Smooth muscle cell (in vitro differentiated cells): ENCODE data around the gene C12orf57. TPM values are rescaled to one million over a fixed set of nuclear protein-coding genes. Genes with fewer than 3 reads are reported as not detected.

ENCODE experiments used
- DNase-seq: peaks from one replicate; lab custom pipeline; 2025; ENCODE audit not compliant: unreplicated experiment; lab: John Stamatoyannopoulos, UW
- H2AFZ ChIP-seq: fragments of 200-600 bp; sonication (generic); 2 replicates; pipeline ENCODE4 v1.6.0; 2016; ENCODE audit warnings: antibody characterized with exemption, low read depth, mild to moderate bottlenecking
- H3F3A ChIP-seq: fragments of 200-600 bp; sonication (generic); 2 replicates; pipeline ENCODE4 v1.6.0; 2017; ENCODE audit warnings: antibody characterized with exemption, low read depth
- H3K27ac ChIP-seq: fragments of 200-600 bp; sonication (generic); 2 replicates; pipeline ENCODE4 v1.5.1; 2016; ENCODE audit warnings: low read depth, mild to moderate bottlenecking
- H3K27me3 ChIP-seq: fragments of 200-600 bp; sonication (generic); 2 replicates; pipeline ENCODE4 v1.6.1; 2016; ENCODE audit warnings: low read depth, mild to moderate bottlenecking
- H3K36me3 ChIP-seq: fragments of 200-600 bp; sonication (generic); 2 replicates; pipeline ENCODE4 v1.5.1; 2016; ENCODE audit warnings: low read depth
- H3K4me1 ChIP-seq: fragments of 200-600 bp; sonication (generic); 2 replicates; pipeline ENCODE4 v1.5.1; 2016; ENCODE audit warnings: low read depth
- H3K4me2 ChIP-seq: fragments of 200-600 bp; sonication (generic); 2 replicates; pipeline ENCODE4 v1.6.0; 2016; ENCODE audit warnings: mild to moderate bottlenecking
- H3K4me3 ChIP-seq: fragments of 200-600 bp; sonication (generic); 2 replicates; pipeline ENCODE4 v1.5.1; 2016; ENCODE audit warnings: mild to moderate bottlenecking
- H3K79me2 ChIP-seq: fragments of 200-600 bp; sonication (generic); 2 replicates; pipeline ENCODE4 v1.6.0; 2016; ENCODE audit warnings: low read depth, mild to moderate bottlenecking
- H3K9ac ChIP-seq: fragments of 200-600 bp; sonication (generic); 2 replicates; pipeline ENCODE4 v1.6.0; 2016; ENCODE audit warnings: low read depth
- H3K9me3 ChIP-seq: fragments of 200-600 bp; sonication (generic); replicated peaks from 2 replicates; pipeline ENCODE4 v1.5.1; 2016; ENCODE audit warnings: low read depth
- H4K20me1 ChIP-seq: fragments of 200-600 bp; sonication (generic); 2 replicates; pipeline ENCODE4 v1.6.0; 2016; ENCODE audit warnings: low read depth
- WGBS: methylation state at CpG from one replicate; pipeline ENCODE4 v1.1.7; 2016; ENCODE audit warnings: low lambda C conversion rate; 5-methylcytosine and 5-hydroxymethylcytosine counted together
- polyA plus RNA-seq: library from polyadenylated mRNA; unstranded; fragments of >200 nt; fragmentation: Nextera tagmentation; extraction: Ambion mirVana; gene quantifications from 2 replicates; pipeline ENCODE4 v1.2.1, GENCODE V29; 2016
- total RNA-seq: library from RNA; depleted of rRNA; stranded (reverse); fragments of >200 nt; gene quantifications from 2 replicates; pipeline ENCODE4 v1.2.3, GENCODE V29; 2014
- TF ChIP-seq, protein P1 (sequence below): fragments of 200-600 bp; sonication (generic); IDR thresholded peaks from 2 replicates; pipeline ENCODE4 v1.5.1; 2017; ENCODE audit warnings: borderline replicate concordance, mild to moderate bottlenecking, antibody characterized with exemption; ENCODE audit not compliant: insufficient read depth, poor library complexity, severe bottlenecking

Gene C12orf57
- total and polyA plus RNA-seq, 2 experiments from 2014 or later: 397 to 494 TPM

DNA sequence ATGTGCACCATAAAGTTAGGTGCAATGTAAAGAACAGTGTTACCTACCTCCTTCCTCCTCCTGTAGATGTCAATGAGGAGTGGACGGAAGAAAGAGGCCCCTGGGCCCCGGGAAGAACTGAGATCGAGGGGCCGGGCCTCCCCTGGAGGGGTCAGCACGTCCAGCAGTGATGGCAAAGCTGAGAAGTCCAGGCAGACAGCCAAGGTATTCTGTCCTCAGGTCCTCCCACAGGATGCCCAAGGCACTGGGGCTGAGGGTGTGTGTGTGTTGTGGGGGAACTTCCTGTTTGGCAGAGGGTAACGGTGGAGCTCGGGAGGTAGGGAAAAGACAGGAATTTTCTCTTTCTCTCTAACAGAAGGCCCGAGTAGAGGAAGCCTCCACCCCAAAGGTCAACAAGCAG, 9.7 kb upstream of the C12orf57 start:
- Histone ChIP-seq H2AFZ (no peak overlapping the region), H3K27ac (peak overlapping the region; percentile 40), H3K4me3 (no peak overlapping the region), H3K4me2 (no peak overlapping the region), H4K20me1 (peaks cover 55% of the 10 kb centered on the region), H3K79me2 (peaks cover 53% of the 10 kb centered on the region), H3K4me1 (peaks cover 24% of the 10 kb centered on the region), H3K27me3 (no peaks in the 10 kb centered on the region), H3K9ac (no peak overlapping the region), H3K36me3 (no peaks in the 10 kb centered on the region), H3F3A (peaks cover 46% of the 10 kb centered on the region), H3K9me3 (no peaks in the 10 kb centered on the region)
- DNase-seq: no peak
- TF ChIP-seq, protein P1, sequence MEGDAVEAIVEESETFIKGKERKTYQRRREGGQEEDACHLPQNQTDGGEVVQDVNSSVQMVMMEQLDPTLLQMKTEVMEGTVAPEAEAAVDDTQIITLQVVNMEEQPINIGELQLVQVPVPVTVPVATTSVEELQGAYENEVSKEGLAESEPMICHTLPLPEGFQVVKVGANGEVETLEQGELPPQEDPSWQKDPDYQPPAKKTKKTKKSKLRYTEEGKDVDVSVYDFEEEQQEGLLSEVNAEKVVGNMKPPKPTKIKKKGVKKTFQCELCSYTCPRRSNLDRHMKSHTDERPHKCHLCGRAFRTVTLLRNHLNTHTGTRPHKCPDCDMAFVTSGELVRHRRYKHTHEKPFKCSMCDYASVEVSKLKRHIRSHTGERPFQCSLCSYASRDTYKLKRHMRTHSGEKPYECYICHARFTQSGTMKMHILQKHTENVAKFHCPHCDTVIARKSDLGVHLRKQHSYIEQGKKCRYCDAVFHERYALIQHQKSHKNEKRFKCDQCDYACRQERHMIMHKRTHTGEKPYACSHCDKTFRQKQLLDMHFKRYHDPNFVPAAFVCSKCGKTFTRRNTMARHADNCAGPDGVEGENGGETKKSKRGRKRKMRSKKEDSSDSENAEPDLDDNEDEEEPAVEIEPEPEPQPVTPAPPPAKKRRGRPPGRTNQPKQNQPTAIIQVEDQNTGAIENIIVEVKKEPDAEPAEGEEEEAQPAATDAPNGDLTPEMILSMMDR: no peak
- WGBS: 93% methylated on average over 8 of the region's 8 CpGs

DNA sequence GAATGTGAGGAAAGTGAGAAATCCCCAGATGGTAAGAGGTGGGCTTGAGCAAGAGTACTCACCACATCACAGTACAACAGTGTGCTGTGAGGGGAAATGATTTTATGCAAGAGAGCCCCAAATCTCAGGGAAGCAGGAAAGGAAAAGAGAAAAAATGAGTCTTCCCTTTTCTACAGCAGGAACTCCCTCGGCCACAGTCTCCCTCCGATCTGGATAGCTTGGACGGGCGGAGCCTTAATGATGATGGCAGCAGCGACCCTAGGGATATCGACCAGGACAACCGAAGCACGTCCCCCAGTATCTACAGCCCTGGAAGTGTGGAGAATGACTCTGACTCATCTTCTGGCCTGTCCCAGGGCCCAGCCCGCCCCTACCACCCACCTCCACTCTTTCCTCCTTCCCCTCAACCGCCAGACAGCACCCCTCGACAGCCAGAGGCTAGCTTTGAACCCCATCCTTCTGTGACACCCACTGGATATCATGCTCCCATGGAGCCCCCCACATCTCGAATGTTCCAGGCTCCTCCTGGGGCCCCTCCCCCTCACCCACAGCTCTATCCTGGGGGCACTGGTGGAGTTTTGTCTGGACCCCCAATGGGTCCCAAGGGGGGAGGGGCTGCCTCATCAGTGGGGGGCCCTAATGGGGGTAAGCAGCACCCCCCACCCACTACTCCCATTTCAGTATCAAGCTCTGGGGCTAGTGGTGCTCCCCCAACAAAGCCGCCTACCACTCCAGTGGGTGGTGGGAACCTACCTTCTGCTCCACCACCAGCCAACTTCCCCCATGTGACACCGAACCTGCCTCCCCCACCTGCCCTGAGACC, 8.2 kb upstream of the C12orf57 start:
- no peaks in the 10 kb centered on the region for H3K36me3 ChIP-seq
- peak overlapping the region; percentile 49 for H3K27ac ChIP-seq
- no peaks in the 10 kb centered on the region for H3K9me3 ChIP-seq
- H3F3A ChIP-seq: peaks cover 49% of the 10 kb centered on the region
- peaks cover 39% of the 10 kb centered on the region for H3K79me2 ChIP-seq
- H3K9ac ChIP-seq: no peak overlapping the region
- TF ChIP-seq, protein P1: no peak
- peaks cover 11% of the 10 kb centered on the region for H3K4me1 ChIP-seq
- H2AFZ ChIP-seq: no peak overlapping the region
- peaks cover 40% of the 10 kb centered on the region for H4K20me1 ChIP-seq
- WGBS: 64% methylated on average over 11 of the region's 14 CpGs
- DNase-seq: no peak
- H3K27me3 ChIP-seq: no peaks in the 10 kb centered on the region
- H3K4me2 ChIP-seq: no peak overlapping the region
- no peak overlapping the region for H3K4me3 ChIP-seq

DNA sequence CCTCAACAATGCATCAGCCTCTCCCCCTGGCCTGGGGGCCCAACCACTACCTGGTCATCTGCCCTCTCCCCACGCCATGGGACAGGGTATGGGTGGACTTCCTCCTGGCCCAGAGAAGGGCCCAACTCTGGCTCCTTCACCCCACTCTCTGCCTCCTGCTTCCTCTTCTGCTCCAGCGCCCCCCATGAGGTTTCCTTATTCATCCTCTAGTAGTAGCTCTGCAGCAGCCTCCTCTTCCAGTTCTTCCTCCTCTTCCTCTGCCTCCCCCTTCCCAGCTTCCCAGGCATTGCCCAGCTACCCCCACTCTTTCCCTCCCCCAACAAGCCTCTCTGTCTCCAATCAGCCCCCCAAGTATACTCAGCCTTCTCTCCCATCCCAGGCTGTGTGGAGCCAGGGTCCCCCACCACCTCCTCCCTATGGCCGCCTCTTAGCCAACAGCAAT, 7.6 kb upstream of the C12orf57 start:
- H3K4me1 ChIP-seq: peaks cover 11% of the 10 kb centered on the region

More for the DNA sequence above, 7.6 kb upstream of the C12orf57 start:
- Histone ChIP-seq H3K27me3 (no peaks in the 10 kb centered on the region), H3K27ac (peak overlapping the region; percentile 61), H3K79me2 (peaks cover 32% of the 10 kb centered on the region), H3F3A (peaks cover 45% of the 10 kb centered on the region), H3K9ac (no peak overlapping the region), H3K36me3 (no peaks in the 10 kb centered on the region), H3K4me3 (no peak overlapping the region), H3K9me3 (no peaks in the 10 kb centered on the region), H4K20me1 (peaks cover 33% of the 10 kb centered on the region), H2AFZ (no peak overlapping the region), H3K4me2 (no peak overlapping the region)
- 95% methylated on average over 3 of the region's 3 CpGs for WGBS
- TF ChIP-seq, protein P1: no peak
- no peak for DNase-seq
